Fibroblast of skin of back (primary cell): ENCODE measurements around the gene LDLRAD4.

Experiments
- DNase-seq: peaks from one replicate; pipeline ENCODE4 v3.0.0-alpha.2; 2013

LDLRAD4 gene

DNA sequence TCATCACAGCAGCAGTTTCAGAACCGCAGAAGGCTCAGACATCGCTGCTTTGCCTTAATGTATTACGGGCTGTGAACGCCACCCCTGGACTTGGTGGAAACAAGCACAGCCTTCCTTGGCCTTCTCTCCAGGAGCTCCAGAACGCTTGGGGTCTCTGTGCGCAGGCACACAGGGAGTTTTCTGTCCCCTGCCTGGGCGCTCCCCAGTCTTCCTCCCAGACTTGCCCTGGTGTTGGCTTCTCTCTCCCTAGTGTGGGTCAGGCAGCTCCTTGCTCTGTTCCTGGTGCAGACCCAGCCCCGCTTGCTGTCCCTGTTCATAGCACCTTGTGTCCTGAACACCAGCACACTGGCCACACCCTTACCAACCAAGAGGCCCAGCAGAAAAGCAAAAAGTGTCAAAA is 404.2 kb downstream of the LDLRAD4 start:
- no peak for DNase-seq

DNA sequence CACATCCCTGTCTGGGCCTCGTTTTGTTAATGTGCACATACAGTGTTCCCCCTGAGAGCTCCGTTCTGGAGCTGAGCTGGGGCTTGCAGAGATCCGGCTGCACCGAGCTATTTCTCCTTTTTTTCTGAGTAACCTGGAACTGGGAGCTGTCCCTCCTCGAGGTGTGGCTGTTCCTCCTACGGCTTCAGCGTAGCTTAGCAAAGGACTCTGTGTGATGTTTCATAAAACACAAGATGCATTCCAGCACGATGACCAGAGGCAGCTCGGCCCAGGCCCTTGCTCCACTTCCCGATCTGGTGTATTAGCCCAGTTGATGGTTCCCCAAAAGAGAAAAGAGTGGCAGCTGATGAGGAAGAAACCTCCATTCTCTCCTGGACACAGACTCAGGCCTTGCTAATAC is 404.8 kb downstream of the LDLRAD4 start:
- DNase-seq = no peak

DNA sequence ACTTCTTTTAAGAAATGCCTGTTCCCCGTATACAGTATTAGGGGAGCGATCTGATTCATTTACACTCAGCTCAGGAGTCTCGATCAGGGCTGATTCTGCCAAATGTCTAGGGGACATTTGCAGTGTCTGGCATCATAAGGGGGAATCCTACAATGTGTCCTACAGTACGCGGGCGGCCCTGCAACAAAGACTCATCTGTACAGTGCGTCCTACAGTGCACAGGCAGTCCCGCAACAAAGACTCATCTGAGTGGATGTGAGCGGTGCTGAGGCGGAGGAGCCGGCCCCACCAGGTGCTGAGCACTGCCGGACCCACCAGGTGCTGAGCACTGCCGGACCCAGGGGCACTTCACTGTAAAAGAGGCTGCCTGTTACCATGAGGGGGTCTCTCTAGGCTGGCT is 405.3 kb downstream of the LDLRAD4 start:
- no peak for DNase-seq

DNA sequence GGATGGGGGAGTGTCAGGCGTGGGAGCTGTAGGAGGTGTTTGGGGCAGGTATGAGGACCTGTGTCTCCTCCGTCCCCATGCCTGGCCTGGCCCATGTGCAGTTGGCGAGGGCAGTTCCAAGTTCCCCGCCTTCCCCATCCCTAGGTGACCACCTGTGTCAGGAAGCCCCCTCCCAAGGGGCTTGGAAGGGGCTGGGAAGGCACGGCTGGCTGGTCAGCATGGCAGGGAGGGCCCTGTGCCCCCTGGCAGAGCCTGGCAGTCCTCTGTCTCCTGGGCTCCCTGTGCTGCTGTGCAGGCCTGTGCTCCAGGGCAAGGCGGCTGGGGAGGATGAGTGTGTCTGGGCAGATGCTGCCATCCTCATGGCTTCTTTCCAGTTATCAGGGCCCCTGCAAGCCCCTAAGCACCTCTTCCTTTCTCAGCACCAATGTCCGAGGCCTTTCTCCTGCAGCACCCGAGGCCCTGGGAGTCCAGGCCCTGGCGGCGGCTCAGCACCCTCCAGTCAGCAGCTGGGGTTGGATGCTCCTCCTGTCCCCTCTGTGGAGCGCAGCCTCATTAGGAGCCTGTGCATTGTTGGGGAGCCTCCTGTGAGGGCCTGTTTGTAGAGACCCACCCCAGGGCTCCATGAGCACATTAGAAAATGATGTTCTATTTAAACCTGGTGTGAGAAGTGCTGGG is 406.1 kb downstream of the LDLRAD4 start:
- no peak for DNase-seq

DNA sequence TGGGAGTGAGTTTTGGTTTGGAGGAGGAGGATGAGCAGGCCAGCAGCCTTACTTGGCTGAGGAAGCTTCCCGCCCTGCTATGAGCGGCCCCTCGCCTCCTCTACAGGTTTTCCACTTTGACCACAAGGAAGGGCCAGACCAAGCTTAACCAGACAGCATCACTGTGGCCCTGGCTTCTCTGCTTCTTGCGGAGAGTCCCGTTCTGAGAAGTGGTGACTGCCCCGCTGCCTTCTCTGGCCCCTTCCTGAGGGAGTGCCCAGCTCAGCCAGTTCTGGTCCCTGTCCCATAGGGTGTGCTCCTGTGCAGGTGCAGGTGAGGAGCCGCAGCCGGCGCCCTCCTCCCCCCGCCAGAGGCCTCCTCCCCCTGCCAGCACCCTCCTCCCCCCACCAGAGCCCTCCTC is 406.8 kb downstream of the LDLRAD4 start:
- DNase-seq = no peak

DNA sequence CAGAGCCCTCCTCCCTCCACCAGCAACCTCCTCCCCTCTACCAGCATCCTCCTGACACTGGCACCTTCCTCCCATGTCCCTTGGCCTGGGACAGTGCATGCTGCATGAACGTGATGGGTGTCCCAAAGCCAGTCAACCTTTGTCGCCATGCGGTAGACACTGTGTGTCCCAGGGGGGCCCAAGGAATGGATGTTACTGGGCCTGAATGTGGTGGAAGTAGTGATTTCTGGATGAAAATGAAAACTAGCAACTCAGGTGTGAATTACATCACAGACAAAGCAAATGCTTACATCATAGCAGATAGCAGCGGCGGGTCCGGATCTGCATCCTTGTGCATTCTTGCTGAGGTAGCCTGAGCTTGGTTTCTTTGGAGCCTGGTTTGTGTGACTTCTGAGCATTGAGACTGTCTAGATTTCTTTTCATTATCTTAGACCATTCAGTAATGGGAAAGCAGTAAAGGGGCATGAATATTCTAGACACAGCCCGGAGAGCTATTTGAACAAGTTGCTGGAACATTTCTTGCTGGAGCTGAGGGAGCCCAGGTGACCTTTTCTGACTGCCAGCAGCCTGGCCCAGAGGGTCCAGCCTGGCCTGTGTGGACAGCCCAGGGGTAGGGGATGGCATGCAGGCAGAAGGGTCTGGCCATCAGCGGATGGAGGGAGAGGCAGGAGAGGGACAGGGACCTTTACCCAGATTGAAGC is 407.4 kb downstream of the LDLRAD4 start:
- DNase-seq = no peak

DNA sequence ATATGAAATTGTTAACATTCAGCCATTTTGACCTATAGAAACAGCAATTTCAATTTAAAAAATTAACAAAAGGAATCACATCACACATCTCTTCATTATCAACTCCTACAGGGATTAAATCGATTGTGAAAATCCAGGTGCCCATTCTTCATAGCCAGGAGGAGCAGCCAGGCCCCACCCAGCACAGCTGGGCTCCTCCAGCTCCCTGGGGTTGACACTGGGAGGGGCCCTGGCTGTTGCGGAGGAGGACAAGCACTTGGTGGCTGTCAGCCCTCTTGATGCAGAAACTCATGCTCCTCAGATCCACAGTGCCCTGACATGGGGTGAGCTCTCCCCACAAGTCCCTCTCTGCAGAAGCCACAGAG is 408.0 kb downstream of the LDLRAD4 start:
- DNase-seq = no peak

DNA sequence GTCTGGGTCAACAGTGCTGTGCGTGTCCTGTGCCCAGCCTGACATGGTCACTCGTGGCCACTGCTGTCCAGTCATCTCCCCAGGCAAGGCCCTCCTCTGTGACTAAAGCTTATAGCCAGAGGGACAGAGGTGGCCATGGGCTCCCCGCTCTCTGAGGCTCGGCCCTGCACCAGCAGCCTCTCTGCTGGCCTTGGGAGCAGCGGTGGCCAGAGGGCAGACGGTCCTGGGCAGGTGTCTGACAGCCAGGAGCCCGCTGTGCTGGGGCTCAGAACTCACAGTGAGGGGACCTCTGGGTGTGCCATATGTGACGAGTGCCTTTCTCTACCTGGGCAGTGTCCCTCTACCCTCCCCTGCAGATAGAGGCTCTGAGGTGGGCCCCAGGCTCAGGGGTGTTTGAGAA is 409.1 kb downstream of the LDLRAD4 start:
- no peak for DNase-seq

DNA sequence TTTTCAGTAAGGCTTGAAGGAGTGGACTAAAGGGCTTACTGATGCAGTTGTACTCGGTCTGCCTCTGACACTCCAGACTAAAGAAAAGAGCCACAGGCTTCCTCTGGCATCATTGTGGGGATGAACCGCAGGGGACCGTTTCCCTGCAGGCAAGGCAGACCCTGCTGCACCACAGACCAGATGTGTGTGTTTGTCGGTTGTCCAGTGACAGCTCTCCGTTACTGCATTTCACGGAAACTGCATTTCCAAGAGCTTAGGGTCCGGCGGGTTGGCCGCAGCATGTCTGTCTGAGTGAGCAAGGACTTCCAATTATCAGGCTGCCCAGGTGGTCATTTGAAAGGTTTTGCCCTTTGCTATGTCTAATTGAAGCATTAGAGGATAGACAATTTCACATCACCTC is 409.7 kb downstream of the LDLRAD4 start:
- no peak for DNase-seq

DNA sequence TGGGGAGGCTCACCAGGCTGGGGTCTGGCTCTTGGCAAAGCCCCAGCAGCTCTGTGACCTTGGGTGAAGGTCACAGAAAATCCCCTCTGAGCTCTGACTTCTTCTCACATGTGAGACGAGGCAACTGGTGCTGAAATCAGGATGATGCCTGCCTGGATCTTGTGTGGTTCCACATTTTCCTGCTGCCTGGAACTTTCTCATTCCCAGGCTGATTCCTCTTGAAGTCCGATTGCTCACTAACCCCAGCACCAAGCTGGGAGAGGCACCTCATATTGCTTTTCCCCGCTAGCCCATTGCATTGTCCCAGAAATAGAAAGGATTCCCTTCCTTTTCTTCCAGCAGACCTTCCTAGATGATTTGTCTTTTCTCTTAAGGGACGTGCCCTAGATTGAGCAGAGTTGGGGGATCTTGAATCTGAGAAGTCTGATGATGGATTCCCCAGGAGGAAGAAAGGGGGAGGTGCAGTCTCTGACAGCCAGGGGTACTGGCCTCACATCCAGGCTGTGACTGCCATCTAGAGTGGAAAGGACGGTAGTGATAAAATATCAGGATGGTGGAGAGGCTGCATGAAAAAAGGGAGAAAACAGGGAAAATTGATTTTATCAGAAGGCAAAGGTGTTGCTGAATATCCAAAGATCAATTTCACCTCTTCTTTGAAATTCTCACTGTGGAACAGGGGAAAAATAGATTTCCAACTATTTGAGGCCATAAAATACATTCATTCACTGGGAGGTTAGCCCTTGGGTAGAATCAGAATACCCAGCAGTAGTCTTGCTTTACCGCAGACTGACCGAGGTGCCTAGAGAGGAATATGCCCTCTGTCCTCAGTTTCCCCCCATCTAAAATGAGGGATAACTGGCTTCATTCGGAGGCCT is 411.5 kb downstream of the LDLRAD4 start:
- DNase-seq = peak; percentile 61

DNA sequence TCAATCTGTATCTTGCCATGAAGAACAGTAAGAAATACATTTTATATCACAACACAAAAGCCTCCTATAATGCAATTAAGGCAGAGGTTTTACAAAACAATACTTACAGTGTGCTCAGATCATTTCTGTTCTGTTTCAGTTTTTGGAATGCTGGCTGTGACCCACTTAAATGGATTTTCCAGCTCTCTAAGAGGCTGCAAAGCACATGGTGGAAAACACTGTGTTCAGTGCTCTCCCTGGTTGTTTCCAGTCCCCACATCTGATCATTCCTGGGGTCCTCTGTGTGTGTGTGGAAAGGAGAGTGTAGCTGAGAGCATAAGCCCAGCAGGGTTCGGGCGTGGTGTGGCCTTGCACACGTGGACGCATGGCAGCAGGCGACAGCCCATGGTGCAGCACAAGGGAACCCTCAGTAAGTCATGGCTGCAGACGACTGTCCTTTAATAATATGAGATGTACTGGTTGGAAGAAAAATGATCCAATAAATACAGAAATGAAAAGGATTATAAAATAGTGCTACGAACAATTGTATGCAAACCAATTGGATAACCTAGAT is 412.2 kb downstream of the LDLRAD4 start:
- no peak for DNase-seq

DNA sequence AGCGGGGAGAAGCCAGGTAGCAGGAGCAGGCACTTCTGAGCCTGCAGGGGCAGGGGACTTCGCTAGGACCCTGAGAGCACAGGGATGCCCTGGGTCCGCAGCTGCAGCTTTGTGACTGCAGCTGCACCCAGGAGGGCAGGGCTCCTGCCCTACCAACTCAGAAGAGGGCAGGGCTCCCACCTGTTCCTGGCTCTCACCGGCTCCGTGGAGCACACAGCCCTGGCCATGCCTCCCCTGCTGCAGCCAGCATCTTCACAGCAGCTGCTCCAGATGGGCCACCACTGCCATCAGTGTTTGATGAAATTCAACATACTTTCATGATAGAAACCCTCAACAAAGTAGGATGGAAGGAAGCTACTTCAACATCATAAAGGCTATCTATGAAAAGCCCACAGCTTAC is 415.1 kb downstream of the LDLRAD4 start:
- no peak for DNase-seq

DNA sequence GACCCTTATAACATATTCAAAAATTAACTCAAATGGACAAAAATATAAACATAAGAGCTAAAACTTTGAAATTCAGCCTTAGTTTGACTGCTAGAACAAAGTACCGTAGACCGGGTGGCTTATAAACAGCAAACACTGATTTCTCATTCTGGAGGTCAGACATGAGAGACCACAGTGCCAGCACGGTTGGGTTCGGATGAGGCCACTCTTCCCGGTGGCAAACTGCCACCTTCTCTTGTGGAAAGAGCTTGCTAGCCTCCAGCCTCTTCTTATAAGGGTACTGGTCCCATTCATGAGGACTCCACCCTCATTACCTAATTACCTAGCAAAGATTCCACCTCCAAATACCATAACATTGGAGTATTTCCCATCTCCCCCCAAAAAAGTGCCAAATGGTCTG is 416.5 kb downstream of the LDLRAD4 start:
- no peak for DNase-seq

DNA sequence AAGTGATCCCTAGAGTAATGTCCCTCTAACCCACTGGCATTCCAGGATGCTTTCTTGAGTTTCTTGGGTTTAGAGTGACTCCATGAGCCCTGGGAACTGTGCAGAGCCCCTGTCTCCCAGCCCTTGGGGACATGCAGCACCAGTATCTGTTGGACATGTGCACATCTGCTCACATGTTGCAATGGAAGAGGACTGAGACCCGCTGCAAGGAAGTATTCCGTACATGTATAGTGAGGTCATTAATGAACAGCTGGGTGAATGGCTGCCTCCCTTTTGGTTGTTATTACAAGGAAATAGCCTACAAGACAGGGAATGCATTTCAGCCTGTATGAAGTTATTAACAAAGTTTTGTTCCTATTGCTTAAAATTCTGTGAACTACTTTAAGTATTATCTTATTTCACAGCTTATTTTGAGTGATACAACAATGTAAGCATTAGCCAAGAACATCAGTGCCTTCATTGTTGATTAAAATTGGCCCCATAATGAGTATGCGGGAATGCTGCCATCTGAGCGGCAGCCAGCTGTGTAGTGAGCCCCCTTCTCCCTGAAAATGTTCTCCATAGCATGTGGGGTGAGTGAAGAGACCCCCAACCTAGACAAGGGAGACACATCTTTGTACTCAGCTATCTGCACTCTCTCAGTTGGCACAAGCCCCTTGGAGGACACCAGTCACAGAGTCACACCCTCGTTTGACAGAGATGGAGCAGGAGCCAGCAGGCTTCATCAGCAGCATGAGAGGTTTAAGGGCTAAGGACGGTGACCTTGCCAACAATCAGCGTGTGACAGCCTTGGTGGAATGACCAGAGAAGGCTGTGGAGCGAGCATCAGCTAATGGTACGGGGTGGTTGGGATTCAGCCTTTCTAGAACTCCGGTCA is 420.4 kb downstream of the LDLRAD4 start:
- no peak for DNase-seq

DNA sequence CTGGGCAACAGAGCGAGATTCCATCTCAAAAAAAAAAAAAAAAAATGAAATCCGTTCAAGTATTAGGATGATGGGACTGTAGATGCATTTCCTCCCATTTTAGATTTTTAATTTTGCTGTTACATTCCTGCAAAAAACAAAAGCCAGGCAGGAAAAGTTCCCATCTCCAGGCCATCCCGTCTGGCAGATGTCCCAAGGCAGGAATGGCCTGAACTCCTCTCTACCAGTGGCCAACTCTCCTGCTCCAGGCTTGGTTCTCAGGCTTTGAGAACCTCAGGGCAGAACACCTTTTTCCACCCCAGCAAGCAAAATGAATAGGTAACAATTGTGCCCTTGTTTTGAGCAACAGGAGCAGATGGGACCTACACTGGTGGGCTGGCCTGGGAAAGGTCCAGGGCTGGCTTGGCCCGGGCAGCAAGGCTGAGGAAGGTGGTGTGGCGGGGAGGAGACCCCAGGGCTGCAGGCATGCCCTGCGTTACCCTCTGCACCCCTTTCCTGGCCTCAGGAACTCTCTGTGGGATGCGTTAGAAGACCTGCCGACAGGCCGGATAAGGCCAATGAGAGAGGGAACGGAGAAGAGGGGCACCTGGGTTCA is 421.8 kb downstream of the LDLRAD4 start:
- no peak for DNase-seq

DNA sequence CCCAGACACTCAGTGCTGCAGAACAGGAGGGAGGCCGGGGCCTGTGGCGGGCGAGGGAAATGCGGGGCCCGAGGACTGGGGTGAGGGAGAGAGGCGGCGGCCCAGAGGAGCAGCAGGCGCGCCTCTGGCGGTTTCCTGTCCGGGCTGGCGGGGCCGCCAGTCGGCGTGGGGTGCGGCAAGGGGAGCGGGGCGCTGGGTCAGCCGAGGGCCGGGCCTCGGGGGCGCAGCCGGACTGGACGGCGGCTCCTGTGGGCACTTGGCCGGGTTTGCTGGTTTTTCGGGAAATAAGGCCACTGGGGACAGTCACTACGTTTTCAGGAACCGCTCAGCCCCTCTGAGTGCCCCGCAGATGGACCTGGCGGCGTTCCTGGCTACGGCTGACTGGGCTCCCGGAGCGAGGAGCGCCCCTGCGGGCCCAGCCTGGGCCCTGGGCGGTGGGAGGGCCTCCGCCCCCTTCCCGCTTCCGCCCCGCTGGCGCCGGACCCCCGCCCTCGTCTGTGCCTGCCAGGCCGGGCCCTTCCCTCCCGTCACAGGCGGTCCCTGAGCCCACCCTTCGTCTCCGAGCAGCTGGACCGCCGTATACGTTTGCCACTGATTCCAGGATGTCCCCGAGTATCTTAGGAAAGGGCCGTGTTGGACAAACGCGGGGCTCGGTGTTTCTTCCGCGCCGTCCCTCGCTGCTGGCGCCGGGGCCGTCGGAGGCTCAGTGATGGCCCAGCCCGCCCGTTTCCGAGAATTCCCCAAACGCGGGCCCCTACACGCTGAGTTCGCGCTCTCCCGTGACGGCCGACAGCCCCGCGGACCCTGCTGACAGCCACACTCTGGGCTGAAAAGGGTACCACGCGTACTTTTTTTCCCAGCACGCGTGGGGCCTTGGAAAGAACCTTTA is 423.2 kb downstream of the LDLRAD4 start:
- DNase-seq = no peak

DNA sequence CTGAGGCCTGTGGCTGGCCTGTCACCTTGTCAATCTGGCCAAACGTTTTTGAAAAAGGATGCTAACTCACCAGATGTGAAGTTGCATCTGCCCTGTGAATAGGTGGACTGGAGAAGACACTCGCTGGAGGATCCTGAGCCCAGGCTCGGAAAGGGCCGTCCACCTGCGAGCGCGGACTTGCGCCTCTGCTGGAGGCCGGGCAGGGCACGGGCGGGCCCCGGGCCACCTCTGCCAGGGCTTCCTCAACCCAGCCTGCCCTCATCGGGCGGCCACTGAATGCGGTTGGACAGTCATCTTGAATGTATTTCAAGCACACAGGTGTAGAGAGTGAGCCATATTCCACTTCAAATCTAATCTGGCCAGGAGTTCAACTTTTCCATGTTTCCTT is 423.9 kb downstream of the LDLRAD4 start:
- DNase-seq = no peak

DNA sequence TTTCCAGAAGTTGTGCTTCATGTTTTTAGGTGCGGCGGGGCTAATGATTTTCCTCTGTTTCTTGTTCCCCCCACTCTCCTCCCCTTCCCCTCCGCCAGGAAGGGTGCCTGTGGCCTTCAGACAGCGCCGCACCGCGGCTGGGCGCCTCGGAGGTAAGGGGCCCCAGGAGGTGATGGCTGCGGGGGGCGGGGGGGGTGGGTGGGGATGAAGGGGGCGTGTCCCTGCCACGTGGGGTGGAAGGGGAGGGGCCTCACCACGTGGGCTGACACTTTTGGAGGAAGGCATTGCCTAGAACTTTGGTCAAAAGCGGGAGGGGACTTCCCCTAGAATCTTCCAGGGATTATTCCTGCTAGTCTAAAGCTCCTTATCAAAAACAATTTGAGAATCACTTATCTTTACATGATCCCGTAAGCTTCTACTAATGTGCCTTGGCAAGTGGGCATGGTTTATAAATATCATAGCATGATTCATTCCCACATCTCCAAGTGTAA is 424.7 kb downstream of the LDLRAD4 start:
- no peak for DNase-seq

DNA sequence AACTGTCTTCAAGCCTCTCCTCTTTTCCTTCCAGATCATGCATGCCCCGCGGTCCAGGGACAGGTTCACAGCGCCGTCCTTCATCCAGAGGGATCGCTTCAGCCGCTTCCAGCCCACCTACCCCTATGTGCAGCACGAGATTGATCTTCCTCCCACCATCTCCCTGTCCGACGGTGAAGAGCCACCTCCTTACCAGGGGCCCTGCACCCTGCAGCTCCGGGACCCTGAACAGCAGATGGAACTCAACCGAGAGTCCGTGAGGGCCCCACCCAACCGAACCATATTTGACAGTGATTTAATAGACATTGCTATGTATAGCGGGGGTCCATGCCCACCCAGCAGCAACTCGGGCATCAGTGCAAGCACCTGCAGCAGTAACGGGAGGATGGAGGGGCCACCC is 426.5 kb downstream of the LDLRAD4 start:
- no peak for DNase-seq

DNA sequence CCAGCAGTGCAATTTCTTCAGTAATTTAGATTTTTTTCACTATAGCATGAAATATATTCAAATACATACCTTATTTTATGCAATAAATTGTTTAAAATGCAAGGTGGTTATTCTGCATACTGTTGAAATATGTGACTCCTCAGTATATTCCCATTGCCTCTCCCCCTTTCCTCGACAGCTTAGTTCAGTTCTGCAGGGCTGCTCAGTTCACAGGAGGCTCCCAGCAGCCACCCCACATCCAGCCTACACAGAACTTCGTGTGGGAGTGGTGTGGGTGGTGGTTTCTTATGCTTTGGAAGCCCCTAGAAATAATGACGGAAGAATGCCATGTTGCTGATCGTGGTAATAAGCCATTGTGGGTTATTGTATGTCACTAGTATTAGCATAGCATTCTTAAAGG is 428.1 kb downstream of the LDLRAD4 start:
- no peak for DNase-seq

DNA sequence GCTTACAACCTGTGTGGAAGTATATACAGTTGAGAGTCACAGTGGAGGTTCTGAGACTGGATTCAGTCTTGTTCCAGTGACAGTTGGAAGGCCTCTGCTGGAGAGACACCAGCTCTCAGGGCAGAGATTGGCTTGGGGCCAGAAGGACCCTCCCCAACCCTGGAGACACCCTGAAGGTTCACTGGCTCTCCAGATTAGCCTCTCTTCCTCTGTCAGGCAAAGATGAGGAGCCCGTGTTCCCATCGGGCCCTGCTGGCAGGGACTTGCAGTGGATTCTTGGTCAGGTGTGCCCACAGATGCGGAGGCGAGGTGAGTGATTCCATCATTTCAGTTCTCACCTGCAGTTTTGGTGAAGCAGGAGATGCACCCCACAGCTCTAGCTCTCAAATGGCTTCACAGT is 429.2 kb downstream of the LDLRAD4 start:
- DNase-seq = no peak
